ENCODE results near the gene NT5C3A. TPM values are rescaled to one million over a fixed set of nuclear protein-coding genes. Genes with fewer than 3 reads are reported as not detected.
A peak's percentile ranks its signal among the peaks of the same experiment; 100 is the strongest.

Gene NT5C3A
- polyA plus RNA-seq, 1 experiment, result 20.3 TPM

DNA sequence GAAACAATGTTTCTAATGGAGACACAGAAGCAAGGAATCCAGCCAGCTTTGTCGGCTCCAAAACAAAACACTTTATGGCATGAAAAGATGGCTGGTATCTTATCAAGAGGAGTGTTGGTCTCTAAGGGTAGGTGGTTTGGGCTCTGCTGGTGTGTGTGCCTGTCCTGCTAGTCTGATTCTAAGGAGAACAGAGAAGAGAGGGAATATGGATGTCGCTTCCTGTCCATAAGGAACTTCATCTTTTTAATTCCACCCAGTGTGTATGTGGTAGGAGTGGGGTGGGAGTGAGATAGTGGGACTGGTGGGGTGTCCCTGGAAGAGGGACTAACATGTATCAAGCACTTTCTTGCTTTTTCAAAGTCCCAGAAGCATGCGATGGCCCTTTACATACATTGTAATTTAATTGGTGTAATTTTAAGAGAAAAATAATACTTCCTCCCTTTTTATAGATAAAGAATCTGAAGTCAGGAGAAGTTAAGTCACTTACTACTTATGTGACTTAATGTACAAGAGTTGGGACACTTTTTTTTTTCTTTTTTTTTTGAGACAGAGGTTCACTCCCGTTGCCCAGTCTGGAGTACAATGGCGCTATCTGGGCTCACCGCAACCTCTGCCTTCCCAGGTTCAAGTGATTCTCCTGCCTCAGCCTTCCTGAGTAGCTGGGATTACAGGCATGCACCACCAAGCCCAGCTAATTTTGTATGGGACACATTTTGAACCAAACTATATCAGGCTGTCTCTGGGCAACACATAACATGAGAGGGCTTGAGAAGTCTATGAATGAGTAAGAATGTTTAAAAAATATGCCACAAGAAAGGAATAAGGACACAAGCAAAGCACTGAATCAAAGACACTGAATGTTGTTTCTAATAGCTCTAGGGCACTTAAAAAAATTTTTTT lies 18.8 kb downstream of the NT5C3A start:
- ChIA-PET POLR2A (interaction anchor here (0.6 kb wide), 1 partner anchor 46 kb away, joined by 6 read pairs; no protein-coding TSS in a partner anchor), CTCF (no interaction called here)
- no peak for DNase-seq (ENCODE audit: low read depth, low spot score)
- H3K27me3 ChIP-seq (ENCODE audit: control insufficient read depth, insufficient read depth, low read length), result no peaks in the 10 kb centered on the region
- no peak overlapping the region for H3K4me3 ChIP-seq (ENCODE audit: low read depth, low read length)
- H3K9me3 ChIP-seq (ENCODE audit: control insufficient read depth, insufficient read depth, low read length), result no peaks in the 10 kb centered on the region
- no peak overlapping the region for H3K27ac ChIP-seq (ENCODE audit: low read depth, low read length)
- TF ChIP-seq, protein P1, sequence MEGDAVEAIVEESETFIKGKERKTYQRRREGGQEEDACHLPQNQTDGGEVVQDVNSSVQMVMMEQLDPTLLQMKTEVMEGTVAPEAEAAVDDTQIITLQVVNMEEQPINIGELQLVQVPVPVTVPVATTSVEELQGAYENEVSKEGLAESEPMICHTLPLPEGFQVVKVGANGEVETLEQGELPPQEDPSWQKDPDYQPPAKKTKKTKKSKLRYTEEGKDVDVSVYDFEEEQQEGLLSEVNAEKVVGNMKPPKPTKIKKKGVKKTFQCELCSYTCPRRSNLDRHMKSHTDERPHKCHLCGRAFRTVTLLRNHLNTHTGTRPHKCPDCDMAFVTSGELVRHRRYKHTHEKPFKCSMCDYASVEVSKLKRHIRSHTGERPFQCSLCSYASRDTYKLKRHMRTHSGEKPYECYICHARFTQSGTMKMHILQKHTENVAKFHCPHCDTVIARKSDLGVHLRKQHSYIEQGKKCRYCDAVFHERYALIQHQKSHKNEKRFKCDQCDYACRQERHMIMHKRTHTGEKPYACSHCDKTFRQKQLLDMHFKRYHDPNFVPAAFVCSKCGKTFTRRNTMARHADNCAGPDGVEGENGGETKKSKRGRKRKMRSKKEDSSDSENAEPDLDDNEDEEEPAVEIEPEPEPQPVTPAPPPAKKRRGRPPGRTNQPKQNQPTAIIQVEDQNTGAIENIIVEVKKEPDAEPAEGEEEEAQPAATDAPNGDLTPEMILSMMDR (IDR thresholded peaks at IDR 0.05; ENCODE audit: low read depth, low read length), result no peak

DNA sequence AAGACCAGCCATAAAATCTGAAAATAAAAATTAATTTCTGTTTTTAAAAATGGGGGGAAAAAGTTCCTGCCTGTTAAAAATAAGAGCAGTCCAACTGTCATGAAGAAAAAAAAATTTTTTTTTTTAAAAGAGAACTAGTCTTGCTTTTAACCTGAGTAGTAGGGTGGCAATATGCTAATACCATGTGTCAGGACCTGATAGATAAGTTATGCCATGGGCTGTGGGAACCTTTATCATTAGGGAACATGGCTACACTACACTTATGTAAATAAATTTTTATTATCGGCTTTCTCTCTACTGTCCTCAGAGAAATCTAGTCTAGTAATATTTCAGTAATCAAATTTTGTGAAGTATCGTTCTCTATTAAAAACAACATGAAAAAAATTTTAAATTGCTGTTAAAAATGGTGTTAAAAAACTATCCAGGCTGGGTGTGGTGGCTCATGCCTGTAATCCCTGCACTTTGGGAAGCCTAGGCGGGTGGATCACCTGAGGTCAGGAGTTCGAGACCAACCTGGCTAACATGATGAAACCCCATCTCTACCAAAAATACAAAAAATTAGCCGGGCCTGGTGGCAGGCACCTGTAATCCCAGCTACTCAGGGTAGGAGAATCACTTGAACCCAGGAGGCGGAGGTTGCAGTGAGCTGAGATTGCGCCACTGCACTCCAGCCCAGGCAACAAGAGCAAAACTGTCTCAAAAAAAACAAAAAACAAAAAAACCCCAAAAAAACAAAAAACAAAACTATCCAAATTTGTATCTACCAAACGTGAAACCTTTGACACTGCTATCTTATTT lies 20.7 kb downstream of the NT5C3A start:
- no peak for DNase-seq (ENCODE audit: low read depth, low spot score)
- TF ChIP-seq, protein P1 (IDR thresholded peaks at IDR 0.05; ENCODE audit: low read depth, low read length), result no peak
- Histone ChIP-seq H3K9me3 (ENCODE audit: control insufficient read depth, insufficient read depth, low read length) (no peaks in the 10 kb centered on the region), H3K27me3 (ENCODE audit: control insufficient read depth, insufficient read depth, low read length) (no peaks in the 10 kb centered on the region), H3K27ac (ENCODE audit: low read depth, low read length) (no peak overlapping the region), H3K4me3 (ENCODE audit: low read depth, low read length) (no peak overlapping the region)
- CTCF ChIA-PET, result no interaction called here
- POLR2A ChIA-PET, result no interaction called here

DNA sequence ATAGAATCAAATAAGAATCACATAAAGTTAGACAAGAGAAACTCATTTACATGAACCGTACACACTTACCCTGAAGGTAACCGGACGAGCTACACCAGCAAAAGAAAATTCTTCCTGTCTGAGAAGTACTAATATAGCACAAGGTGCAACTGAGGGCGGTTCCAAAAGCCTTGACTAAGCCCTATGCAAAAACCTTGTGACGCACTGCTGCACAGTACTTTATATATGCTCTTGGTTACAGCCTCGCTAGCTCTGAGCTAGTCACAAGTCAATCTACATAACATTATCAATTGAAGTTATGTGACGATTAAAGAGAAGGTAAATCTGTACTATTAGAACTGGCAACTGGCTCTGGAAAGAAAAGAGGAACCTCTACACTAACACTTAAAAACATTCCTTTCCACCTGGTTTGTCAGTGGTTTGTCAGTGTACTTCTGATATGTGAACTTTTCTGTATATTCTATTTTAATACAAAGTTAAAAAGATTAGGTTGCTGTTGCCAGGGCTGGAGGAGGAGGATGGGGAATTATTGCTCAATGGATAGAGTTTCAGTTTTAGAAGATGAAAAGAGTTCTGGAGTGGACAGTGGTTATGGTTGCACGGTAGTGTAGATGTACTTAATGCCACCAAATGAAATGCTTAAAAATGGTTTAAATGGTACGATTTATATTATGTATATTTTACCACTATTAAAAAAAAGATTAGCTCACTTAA lies 21.6 kb downstream of the NT5C3A start:
- TF ChIP-seq, protein P1 (IDR thresholded peaks at IDR 0.05; ENCODE audit: low read depth, low read length), result no peak
- Histone ChIP-seq H3K27me3 (ENCODE audit: control insufficient read depth, insufficient read depth, low read length) (no peaks in the 10 kb centered on the region), H3K27ac (ENCODE audit: low read depth, low read length) (no peak overlapping the region), H3K4me3 (ENCODE audit: low read depth, low read length) (no peak overlapping the region), H3K9me3 (ENCODE audit: control insufficient read depth, insufficient read depth, low read length) (no peaks in the 10 kb centered on the region)
- ChIA-PET POLR2A (no interaction called here), CTCF (interaction anchor here (0.8 to 1.8 kb wide), 5 partner anchors 9 to 891 kb away, joined by 3 to 10 read pairs (median 6); no protein-coding TSS in a partner anchor)
- no peak for DNase-seq (ENCODE audit: low read depth, low spot score)

DNA sequence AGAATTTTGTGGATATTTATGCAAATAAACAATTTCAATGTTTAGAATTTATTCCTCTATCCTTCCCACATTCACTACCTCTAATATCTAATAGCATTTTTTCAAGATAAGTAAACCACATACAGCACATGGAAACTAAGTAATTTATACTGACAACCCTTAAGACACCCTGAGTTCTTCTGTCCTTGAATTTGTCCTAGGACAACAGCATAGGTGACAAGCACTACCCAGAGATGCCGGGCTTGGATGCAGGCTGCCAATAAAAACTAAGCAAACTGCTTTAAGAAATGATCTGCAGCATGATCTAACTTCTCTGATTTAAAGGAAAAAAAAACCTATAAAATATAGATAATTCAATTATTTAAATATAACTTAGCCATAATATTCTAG lies 22.7 kb downstream of the NT5C3A start:
- ChIA-PET CTCF (interaction anchor here (0.9 to 1.8 kb wide), 5 partner anchors 10 to 892 kb away, joined by 3 to 10 read pairs (median 3); no protein-coding TSS in a partner anchor), POLR2A (no interaction called here)
- H3K4me3 ChIP-seq (ENCODE audit: low read depth, low read length), result peak overlapping the region; percentile 45
- DNase-seq (ENCODE audit: low read depth, low spot score), result no peak
- no peak overlapping the region for H3K27ac ChIP-seq (ENCODE audit: low read depth, low read length)
- no peaks in the 10 kb centered on the region for H3K9me3 ChIP-seq (ENCODE audit: control insufficient read depth, insufficient read depth, low read length)
- TF ChIP-seq, protein P1 (IDR thresholded peaks at IDR 0.05; ENCODE audit: low read depth, low read length), result no peak
- no peaks in the 10 kb centered on the region for H3K27me3 ChIP-seq (ENCODE audit: control insufficient read depth, insufficient read depth, low read length)

Measured in AG04450 (cell line).